H1 (cell line): ENCODE measurements around the gene CAT. TPM values are rescaled to one million over a fixed set of nuclear protein-coding genes. Genes with fewer than 3 reads are reported as not detected.
A peak's percentile ranks its signal among the peaks of the same experiment; 100 is the strongest.

Source experiments
- CTCF ChIA-PET: fragments of 300-600 bp; sonication (Branson Sonifier 250); formaldehyde crosslinking; loops from one replicate; lab custom pipeline; 2021; ENCODE audit not compliant: partially characterized antibody; lab: Charles Lee
- POLR2A ChIA-PET: fragments of 300-600 bp; sonication (Branson Sonifier 250); formaldehyde crosslinking; loops from one replicate; lab custom pipeline; 2021; ENCODE audit warnings: inconsistent platforms; ENCODE audit not compliant: partially characterized antibody; lab: Charles Lee
- DNase-seq, 2 experiments: peaks; one replicate each; pipeline versions ENCODE4 v3.0.0 to v3.0.0-alpha.2; 2010 to 2022; ENCODE audit warnings: low spot score in 2 of 2, low read depth in 1 of 2, mixed read lengths in 1 of 2
- FAIRE-seq: peaks from 2 replicates; lab custom pipeline; 2011; peaks lifted over from hg19 to GRCh38; lab: Jason Lieb, UNC
- H2AFZ ChIP-seq: 2 replicates; pipeline ENCODE4 v1.8.1; 2012; ENCODE audit warnings: low read length, inconsistent platforms
- H2AK5ac ChIP-seq: 2 replicates; pipeline ENCODE4 v1.6.1; 2013; ENCODE audit warnings: low read depth, low read length
- H2BK120ac ChIP-seq: replicated peaks from 2 replicates; pipeline ENCODE3; 2013; ENCODE audit warnings: low read depth, low read length, inconsistent platforms
- H2BK12ac ChIP-seq: 2 replicates; pipeline ENCODE4 v1.6.1; 2013; ENCODE audit warnings: low read depth, low read length
- H2BK15ac ChIP-seq: 2 replicates; pipeline ENCODE4 v1.6.1; 2013; ENCODE audit warnings: low read length
- H2BK20ac ChIP-seq: 2 replicates; pipeline ENCODE4 v1.6.1; 2013; ENCODE audit warnings: low read length
- H2BK5ac ChIP-seq: 2 replicates; pipeline ENCODE4 v1.6.1; 2013; ENCODE audit warnings: low read depth, low read length
- H3K14ac ChIP-seq: 2 replicates; pipeline ENCODE4 v1.6.1; 2013; ENCODE audit warnings: inconsistent platforms; ENCODE audit not compliant: insufficient read length
- H3K18ac ChIP-seq: 2 replicates; pipeline ENCODE4 v1.6.1; 2013; ENCODE audit warnings: low read length; ENCODE audit errors: extremely low read depth
- H3K23ac ChIP-seq: 2 replicates; pipeline ENCODE4 v1.6.1; 2013; ENCODE audit warnings: inconsistent platforms; ENCODE audit not compliant: insufficient read length
- H3K23me2 ChIP-seq: 2 replicates; pipeline ENCODE4 v1.6.1; 2013; ENCODE audit warnings: low read depth, low read length
- H3K27ac ChIP-seq: 2 replicates; pipeline ENCODE4 v1.6.1; 2011; ENCODE audit warnings: low read depth, low read length, inconsistent platforms
- H3K27me3 ChIP-seq, 4 experiments: replicated peaks in 1 of 4; 1 replicate in 1 of 4; 2 replicates in 3 of 4; pipeline versions ENCODE4 v1.6.1 to v1.8.1; 2011 to 2013; ENCODE audit warnings: low read length in 3 of 4, mild to moderate bottlenecking in 3 of 4, inconsistent platforms in 2 of 4, mixed read lengths in 2 of 4, moderate library complexity in 1 of 4; ENCODE audit not compliant: control insufficient read depth in 3 of 4, insufficient read depth in 3 of 4; ENCODE audit errors: extremely low read depth in 1 of 4
- H3K36me3 ChIP-seq, 4 experiments: 2 replicates each; pipeline versions ENCODE4 v1.6.1 to v1.8.1; 2011 to 2013; ENCODE audit warnings: mild to moderate bottlenecking in 4 of 4, low read length in 3 of 4, moderate library complexity in 2 of 4, control low read depth in 1 of 4, inconsistent platforms in 1 of 4; ENCODE audit not compliant: insufficient read depth in 4 of 4, control insufficient read depth in 2 of 4
- H3K4ac ChIP-seq: replicated peaks from 2 replicates; pipeline ENCODE3; 2013; ENCODE audit warnings: low read length, low read depth, mixed read lengths, inconsistent platforms; ENCODE audit not compliant: insufficient read length
- H3K4me1 ChIP-seq, 4 experiments: replicated peaks in 1 of 4; 1 replicate in 1 of 4; 2 replicates in 3 of 4; pipeline versions ENCODE4 v1.6.1 to v1.8.1; 2011 to 2013; ENCODE audit warnings: low read length in 3 of 4, inconsistent platforms in 2 of 4, mixed read lengths in 1 of 4; ENCODE audit not compliant: insufficient read depth in 4 of 4, control insufficient read depth in 3 of 4
- H3K4me2 ChIP-seq, 2 experiments: 2 replicates each; pipeline versions ENCODE4 v1.6.1 to v1.8.1; 2011 to 2013; ENCODE audit warnings: low read depth in 2 of 2, low read length in 2 of 2, control low read depth in 1 of 2, inconsistent platforms in 1 of 2, mild to moderate bottlenecking in 1 of 2; ENCODE audit not compliant: insufficient read depth in 1 of 2
- H3K4me3 ChIP-seq, 4 experiments: fragments of 200-600, 300-600 bp in 1 of 4; sonication (generic), shearing (Covaris generic), sonication (Bioruptor Twin) in 1 of 4; 2 replicates each; pipeline versions ENCODE4 v1.5.1 to v1.8.1; 2011 to 2016; ENCODE audit warnings: low read length in 4 of 4, low read depth in 3 of 4, control low read depth in 2 of 4, inconsistent platforms in 2 of 4, mild to moderate bottlenecking in 2 of 4, mixed read lengths in 1 of 4, moderate library complexity in 1 of 4; ENCODE audit not compliant: insufficient read depth in 2 of 4; ENCODE audit errors: extremely low read depth in 1 of 4
- H3K56ac ChIP-seq: replicated peaks from 2 replicates; pipeline ENCODE3; 2013; ENCODE audit warnings: low read depth, mild to moderate bottlenecking, mixed read lengths, low read length, inconsistent platforms; ENCODE audit not compliant: insufficient read length
- H3K79me1 ChIP-seq: 2 replicates; pipeline ENCODE4 v1.6.1; 2013; ENCODE audit warnings: low read depth, low read length, control low read depth
- H3K79me2 ChIP-seq, 2 experiments: 2 replicates each; pipeline versions ENCODE4 v1.6.1 to v1.8.1; 2012 to 2013; ENCODE audit warnings: low read length in 2 of 2, mild to moderate bottlenecking in 2 of 2, inconsistent platforms in 1 of 2; ENCODE audit not compliant: insufficient read depth in 2 of 2, control insufficient read depth in 1 of 2
- H3K9ac ChIP-seq, 4 experiments: replicated peaks in 1 of 4; 1 replicate in 1 of 4; 2 replicates in 3 of 4; pipeline versions ENCODE4 v1.6.1 to v1.8.1; 2011 to 2013; ENCODE audit warnings: low read depth in 3 of 4, low read length in 3 of 4, control low read depth in 2 of 4, mild to moderate bottlenecking in 2 of 4, moderate library complexity in 2 of 4, inconsistent platforms in 1 of 4; ENCODE audit errors: extremely low read depth in 1 of 4
- H3K9me3 ChIP-seq, 2 experiments: 2 replicates each; pipeline versions ENCODE4 v1.6.1 to v1.8.1; 2012 to 2013; ENCODE audit warnings: mild to moderate bottlenecking in 2 of 2, moderate library complexity in 2 of 2, control low read depth in 1 of 2, inconsistent platforms in 1 of 2, low read depth in 1 of 2, low read length in 1 of 2, mixed read lengths in 1 of 2; ENCODE audit not compliant: insufficient read depth in 2 of 2
- H4K20me1 ChIP-seq, 2 experiments: replicated peaks in 1 of 2; 2 replicates each; pipeline versions ENCODE3 to v1.8.1; 2011 to 2013; ENCODE audit warnings: inconsistent platforms in 2 of 2, low read length in 2 of 2, mild to moderate bottlenecking in 1 of 2; ENCODE audit not compliant: insufficient read depth in 2 of 2, control insufficient read depth in 1 of 2
- H4K5ac ChIP-seq: 2 replicates; pipeline ENCODE4 v1.6.1; 2013; ENCODE audit warnings: low read length, low read depth, mixed read lengths, inconsistent platforms; ENCODE audit not compliant: insufficient read length
- H4K8ac ChIP-seq: 2 replicates; pipeline ENCODE4 v1.8.0; 2013; ENCODE audit warnings: mild to moderate bottlenecking, moderate library complexity, low read length, inconsistent platforms; ENCODE audit not compliant: insufficient read depth; ENCODE audit errors: extremely low read depth
- H4K91ac ChIP-seq: replicated peaks from 2 replicates; pipeline ENCODE3; 2013; ENCODE audit warnings: low read length, mixed read lengths, inconsistent platforms; ENCODE audit not compliant: insufficient read length
- BACH1 ChIP-seq: IDR thresholded peaks from 2 replicates; pipeline ENCODE4 v1.6.1; 2012; ENCODE audit warnings: low read length, improper control_type of control experiment
- CTBP2 ChIP-seq: IDR thresholded peaks from 2 replicates; pipeline ENCODE4 v1.7.0; 2011; ENCODE audit warnings: borderline replicate concordance, mild to moderate bottlenecking, moderate library complexity, mixed read lengths, low read length; ENCODE audit not compliant: insufficient read depth, insufficient read length
- RBBP5 ChIP-seq: IDR thresholded peaks from 2 replicates; pipeline ENCODE4 v1.7.1; 2012; ENCODE audit warnings: low read depth, mild to moderate bottlenecking, inconsistent platforms, low read length, moderate library complexity, borderline replicate concordance
- WGBS, 2 experiments: shearing (Covaris generic) in 1 of 2; methylation state at CpG; one replicate each; pipeline versions ENCODE4 v1.1.6 to v1.1.7; 2013 to 2015; ENCODE audit warnings: low lambda C conversion rate in 2 of 2, mixed read lengths in 2 of 2, inconsistent platforms in 1 of 2, low coverage in 1 of 2, missing lambda C conversion rate in 1 of 2; ENCODE audit not compliant: insufficient replicate concordance in 2 of 2, insufficient coverage in 1 of 2, insufficient read length in 1 of 2; ENCODE audit errors: extremely low coverage in 1 of 2, missing lambda C conversion rate in 1 of 2; 5-methylcytosine and 5-hydroxymethylcytosine counted together
- polyA plus RNA-seq, 7 experiments: library from polyadenylated mRNA; depleted of rRNA in 3 of 7; stranded (reverse) in 5 of 7; unstranded in 2 of 7; fragments of >200 nt in 5 of 7; fragments of 200-250 nt in 2 of 7; gene quantifications; 1 replicate in 5 of 7; 2 replicates in 1 of 7; 4 replicates in 1 of 7; pipeline versions ENCODE4 v1.2.1 to v1.2.3, GENCODE V29; 2011 to 2013; ENCODE audit warnings: missing spikeins in 2 of 7, mixed read lengths in 2 of 7
- total RNA-seq: library from RNA; stranded (reverse); fragmentation: NEBNext Ultra II Directional; extraction: Animal tissue kit (Norgen Biotek cat#: 25700); gene quantifications from 2 replicates; pipeline ENCODE4 v1.2.1, GENCODE V29; 2021

The CAT gene
- total and polyA plus RNA-seq, 2 of the 8 experiments (the other 6 are each of a cell fraction or from before 2014, with no cell fraction given) = 9.6 to 15.0 TPM

DNA sequence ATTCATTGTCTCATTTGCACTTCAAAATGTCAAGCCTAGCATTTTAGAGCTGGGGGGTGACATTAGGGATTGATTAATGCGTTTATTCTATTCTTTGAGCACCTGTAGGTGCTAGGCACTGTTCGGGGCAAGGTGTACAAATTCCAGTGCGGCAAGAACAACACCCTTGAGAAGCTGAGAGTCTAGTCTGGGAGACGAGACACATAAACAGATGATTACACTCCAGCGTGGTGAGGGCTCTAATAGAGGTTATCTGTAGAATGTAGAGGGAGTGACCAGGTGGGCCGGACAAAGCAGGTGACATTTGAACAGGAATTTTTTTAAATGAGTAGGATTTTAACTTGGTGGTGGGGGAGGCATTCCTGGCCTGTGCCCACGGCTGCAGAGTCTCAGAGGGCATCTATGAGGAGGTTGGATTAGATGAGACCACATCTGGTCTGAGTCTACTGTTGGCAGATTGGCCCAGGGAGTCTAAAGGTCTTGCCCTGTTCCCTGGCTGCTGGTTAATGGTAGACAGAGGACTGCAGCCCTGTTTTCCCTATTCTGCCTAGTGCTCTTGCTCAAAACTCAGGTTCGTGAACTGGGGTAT lies 970 bp downstream of the CAT start:
- POLR2A ChIA-PET = no interaction called here
- no peaks in the 10 kb centered on the region for H3K27me3 ChIP-seq
- WGBS, 2 experiments = 85% methylated on average over 8 of the region's 8 CpGs; no CpG with 5 or more reads in 1 of the 2 experiments
- no peaks in the 10 kb centered on the region for H3K79me1 ChIP-seq
- H2BK5ac ChIP-seq = no peak overlapping the region
- no peak overlapping the region for H3K14ac ChIP-seq
- H3K4me3 ChIP-seq = peak overlapping the region; percentile 58 to 94 (median 63)
- no peak overlapping the region for H2AFZ ChIP-seq
- no peak overlapping the region for H3K56ac ChIP-seq
- H3K79me2 ChIP-seq = no peaks in the 10 kb centered on the region
- CTCF ChIA-PET = interaction anchor here (0.6 to 1.3 kb wide), 2 partner anchors 73 to 290 kb away, joined by 3 read pairs; no protein-coding TSS in a partner anchor
- TF ChIP-seq BACH1 = no peak
- no peak for TF ChIP-seq RBBP5
- no peak for TF ChIP-seq CTBP2
- no peak overlapping the region for H2BK15ac ChIP-seq
- no peak for FAIRE-seq
- no peak overlapping the region for H4K5ac ChIP-seq
- no peak overlapping the region for H4K8ac ChIP-seq
- H4K20me1 ChIP-seq = no peaks in the 10 kb centered on the region
- H3K23ac ChIP-seq = no peak overlapping the region
- no peak overlapping the region for H3K18ac ChIP-seq
- H3K27ac ChIP-seq = no peak overlapping the region
- H3K4ac ChIP-seq = no peak overlapping the region
- H4K91ac ChIP-seq = no peak overlapping the region
- peak overlapping the region; percentile 55 to 73 for H3K4me2 ChIP-seq
- no peak for DNase-seq
- no peak overlapping the region for H3K9ac ChIP-seq
- no peaks in the 10 kb centered on the region for H3K23me2 ChIP-seq
- H3K9me3 ChIP-seq = peaks cover 3 to 12% of the 10 kb centered on the region in 2 experiments; a peak in 1 of 4 replicates
- no peak overlapping the region for H2BK12ac ChIP-seq
- H3K4me1 ChIP-seq = no peaks in the 10 kb centered on the region
- no peak overlapping the region for H2BK20ac ChIP-seq
- no peaks in the 10 kb centered on the region for H3K36me3 ChIP-seq
- no peak overlapping the region for H2AK5ac ChIP-seq
- H2BK120ac ChIP-seq = no peak overlapping the region
